Measurements from ENCODE around the gene DENND1A. TPM values are rescaled to one million over a fixed set of nuclear protein-coding genes. Genes with fewer than 3 reads are reported as not detected.

Gene DENND1A
- total and polyA plus RNA-seq, 7 donors = 12.8 to 33.2 (median 19.2) TPM

GRCh38 chr9:123964761-123965160 is 34.8 kb upstream of the DENND1A start:
- H3K4me3 ChIP-seq = no peak overlapping the region
- peaks cover 0 to 6% (median 0%) of the 10 kb centered on the region in 3 donors for H3K27me3 ChIP-seq
- intact Hi-C loops (cut with DNase I) = no loop called here
- no peaks in the 10 kb centered on the region for H3K36me3 ChIP-seq
- no peaks in the 10 kb centered on the region for H3K4me1 ChIP-seq
- H3K27ac ChIP-seq = no peak overlapping the region
- H3K9me3 ChIP-seq = no peaks in the 10 kb centered on the region
- WGBS, 2 donors = 53 to 77% methylated on average over 12 of the region's 12 CpGs
- TF ChIP-seq CTCF (IDR thresholded peaks at IDR 0.05) (no peak), POLR2AphosphoS5 (IDR thresholded peaks at IDR 0.05) (no peak), POLR2A (IDR thresholded peaks at IDR 0.05) (no peak), EP300 (IDR thresholded peaks at IDR 0.05) (no peak)
- no peak for DNase-seq

DNA sequence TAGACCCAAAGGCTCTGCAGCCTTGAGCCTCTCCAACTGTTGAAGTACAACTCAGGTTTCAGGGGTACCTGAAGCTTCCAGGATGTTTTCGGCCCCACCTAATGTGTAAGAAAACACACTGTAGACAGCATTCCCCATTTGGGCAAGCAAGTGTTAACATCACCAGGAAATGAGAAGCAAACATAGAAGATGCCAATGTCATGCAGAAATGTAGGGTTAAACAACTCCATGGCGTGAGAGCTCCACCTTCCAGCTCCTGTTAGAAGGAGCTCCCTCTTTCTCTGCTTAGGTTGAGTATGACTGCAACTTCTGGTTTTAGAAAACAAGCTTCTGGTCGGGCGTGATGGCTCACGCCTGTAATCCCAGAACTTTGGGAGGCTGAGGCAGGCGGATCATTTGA is 31.0 kb upstream of the DENND1A start:
- 53 to 60% methylated on average over 6 of the region's 6 CpGs for WGBS, 2 donors
- H3K4me1 ChIP-seq = no peaks in the 10 kb centered on the region
- intact Hi-C loops (cut with DNase I) = no loop called here
- H3K9me3 ChIP-seq = no peaks in the 10 kb centered on the region
- peaks cover 0 to 10% (median 6%) of the 10 kb centered on the region in 3 donors for H3K27me3 ChIP-seq
- no peaks in the 10 kb centered on the region for H3K36me3 ChIP-seq
- H3K27ac ChIP-seq = no peak overlapping the region
- TF ChIP-seq POLR2AphosphoS5 (IDR thresholded peaks at IDR 0.05) = no peak
- TF ChIP-seq CTCF (IDR thresholded peaks at IDR 0.05) = no peak
- no peak for TF ChIP-seq POLR2A (IDR thresholded peaks at IDR 0.05)
- TF ChIP-seq EP300 (IDR thresholded peaks at IDR 0.05) = no peak
- DNase-seq = no peak
- H3K4me3 ChIP-seq = no peak overlapping the region

DNA sequence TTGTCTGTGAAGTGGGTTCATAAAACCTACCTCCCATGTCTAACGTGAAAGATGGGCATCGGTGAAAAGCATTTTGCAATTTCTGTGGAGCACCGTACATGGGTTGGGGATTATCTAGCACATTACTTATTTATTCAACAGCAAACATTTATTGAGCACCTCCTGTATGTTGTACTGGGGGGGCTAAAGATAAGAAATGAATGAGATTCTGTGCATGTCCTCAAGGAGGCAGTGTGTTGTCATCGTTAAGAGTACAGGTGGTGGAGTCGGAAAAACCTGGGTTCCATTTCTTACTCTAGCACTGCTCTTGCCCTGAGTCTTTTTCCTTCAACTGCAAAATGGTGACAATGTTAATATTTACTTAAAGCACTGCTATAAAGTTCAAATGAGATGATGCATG is 30.4 kb upstream of the DENND1A start:
- peaks cover 0 to 10% (median 6%) of the 10 kb centered on the region in 3 donors for H3K27me3 ChIP-seq
- no peaks in the 10 kb centered on the region for H3K9me3 ChIP-seq
- no peaks in the 10 kb centered on the region for H3K36me3 ChIP-seq
- H3K4me1 ChIP-seq = no peaks in the 10 kb centered on the region
- no peak overlapping the region for H3K4me3 ChIP-seq
- no peak for TF ChIP-seq POLR2AphosphoS5 (IDR thresholded peaks at IDR 0.05)
- no peak for TF ChIP-seq EP300 (IDR thresholded peaks at IDR 0.05)
- TF ChIP-seq POLR2A (IDR thresholded peaks at IDR 0.05) = no peak
- TF ChIP-seq CTCF (IDR thresholded peaks at IDR 0.05) = no peak
- intact Hi-C loops (cut with DNase I) = no loop called here
- no peak for DNase-seq
- H3K27ac ChIP-seq = no peak overlapping the region
- WGBS, 2 donors = 85 to 90% methylated on average over 5 of the region's 5 CpGs

GRCh38 chr9:123959787-123960186 is 29.9 kb upstream of the DENND1A start:
- no peak for DNase-seq
- Histone ChIP-seq H3K4me1 (no peaks in the 10 kb centered on the region), H3K4me3 (no peak overlapping the region), H3K36me3 (no peaks in the 10 kb centered on the region), H3K9me3 (no peaks in the 10 kb centered on the region), H3K27me3 (peaks cover 0 to 10% (median 6%) of the 10 kb centered on the region in 3 donors), H3K27ac (no peak overlapping the region)
- 82 to 83% methylated on average over 4 of the region's 4 CpGs for WGBS, 2 donors
- TF ChIP-seq CTCF (IDR thresholded peaks at IDR 0.05) = no peak
- TF ChIP-seq POLR2A (IDR thresholded peaks at IDR 0.05) = no peak
- TF ChIP-seq EP300 (IDR thresholded peaks at IDR 0.05) = no peak
- no peak for TF ChIP-seq POLR2AphosphoS5 (IDR thresholded peaks at IDR 0.05)
- intact Hi-C loops (cut with DNase I) = no loop called here

GRCh38 chr9:123957731-123958130 is 27.8 kb upstream of the DENND1A start:
- DNase-seq = no peak
- Histone ChIP-seq H3K4me1 (no peaks in the 10 kb centered on the region), H3K36me3 (no peaks in the 10 kb centered on the region), H3K9me3 (no peaks in the 10 kb centered on the region), H3K4me3 (no peak overlapping the region), H3K27ac (no peak overlapping the region), H3K27me3 (peaks cover 0 to 10% (median 6%) of the 10 kb centered on the region in 3 donors)
- TF ChIP-seq POLR2AphosphoS5 (IDR thresholded peaks at IDR 0.05) (no peak), EP300 (IDR thresholded peaks at IDR 0.05) (no peak), CTCF (IDR thresholded peaks at IDR 0.05) (no peak), POLR2A (IDR thresholded peaks at IDR 0.05) (no peak)
- WGBS, 2 donors = 77 to 78% methylated on average over 2 of the region's 2 CpGs
- intact Hi-C loops (cut with DNase I) = no loop called here
